Activated naive CD4-positive, alpha-beta T cell treated with anti-CD3 and anti-CD28 coated beads, Interleukin-2, amount 50 U/mL, for 24 hours (primary cell): ENCODE measurements around the gene BPHL.
"Not testable (repeated sequence)": the region's sequence is repeated elsewhere in the genome, so short reads cannot be mapped to it uniquely, and the experiment has no call there.

Experiments used
- H3K27ac Mint-ChIP-seq: one replicate; pipeline ENCODE4 v1.8.0; 2021; ENCODE audit warnings: mild to moderate bottlenecking, mixed read lengths
- H3K27me3 Mint-ChIP-seq: one replicate; pipeline ENCODE4 v1.8.0; 2021; ENCODE audit warnings: mixed read lengths
- H3K36me3 Mint-ChIP-seq: one replicate; pipeline ENCODE4 v1.8.0; 2021; ENCODE audit warnings: mixed read lengths
- H3K4me1 Mint-ChIP-seq: one replicate; pipeline ENCODE4 v1.8.0; 2021; ENCODE audit warnings: mixed read lengths
- H3K4me3 Mint-ChIP-seq: one replicate; pipeline ENCODE4 v1.8.0; 2021; ENCODE audit warnings: mild to moderate bottlenecking, mixed read lengths
- H3K9me3 Mint-ChIP-seq: one replicate; pipeline ENCODE4 v1.8.0; 2021; ENCODE audit warnings: mixed read lengths

BPHL gene

DNA sequence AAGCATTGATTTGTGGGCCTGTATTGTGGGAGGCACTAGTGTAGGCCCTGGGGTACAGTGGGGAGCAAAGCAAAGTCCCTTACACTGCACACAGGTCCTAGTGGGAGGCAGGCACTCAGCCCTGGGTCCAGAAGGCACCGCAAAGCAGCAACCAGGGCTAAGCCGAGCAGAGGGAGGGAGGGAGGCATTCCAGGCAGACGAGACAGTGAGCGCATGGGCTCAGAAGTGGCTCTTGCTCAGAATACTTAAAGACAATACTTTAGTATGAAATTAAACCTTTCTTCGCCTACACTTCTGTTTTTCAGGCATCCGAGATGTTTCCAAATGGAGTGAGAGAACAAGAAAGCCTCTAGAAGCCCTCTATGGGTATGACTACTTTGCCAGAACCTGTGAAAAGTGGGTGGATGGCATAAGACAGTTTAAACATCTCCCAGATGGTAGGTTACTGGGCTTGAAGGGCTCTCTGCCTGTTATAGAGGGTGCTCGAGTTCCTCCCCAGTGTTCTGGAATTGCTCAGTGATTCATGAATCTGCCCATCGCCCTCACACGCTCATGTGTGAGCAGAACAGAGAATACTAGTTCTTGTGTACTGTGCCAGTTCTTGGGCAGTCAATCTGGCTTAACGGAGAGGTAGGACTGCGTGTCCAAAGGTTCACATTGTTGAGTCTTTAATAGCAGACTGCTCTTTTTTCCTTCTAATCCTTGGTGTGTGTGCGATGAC is 18.7 kb downstream of the BPHL start:
- Mint-ChIP-seq H3K27me3 (no peaks in the 10 kb centered on the region), H3K27ac (no peak overlapping the region), H3K4me3 (no peak overlapping the region), H3K36me3 (peaks cover 17% of the 10 kb centered on the region), H3K9me3 (no peaks in the 10 kb centered on the region), H3K4me1 (no peaks in the 10 kb centered on the region)

DNA sequence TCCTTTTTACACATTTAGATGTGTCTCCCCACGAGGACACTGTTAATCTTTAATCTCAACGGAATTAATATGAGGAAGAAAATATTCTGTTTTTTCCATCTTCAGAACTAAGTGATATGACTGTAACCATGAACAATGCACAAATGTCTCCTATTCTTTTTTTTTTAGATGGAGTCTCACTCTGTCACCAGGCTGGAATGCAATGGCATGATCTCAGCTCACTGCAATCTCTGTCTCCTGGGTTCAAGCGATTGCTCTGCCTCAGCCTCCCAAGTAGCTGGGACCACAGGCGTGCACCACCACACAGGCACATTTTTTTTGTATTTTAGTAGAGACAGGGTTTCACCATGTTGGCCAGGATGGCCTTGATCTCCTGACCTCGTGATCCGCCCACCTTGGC is 19.4 kb downstream of the BPHL start:
- not testable (repeated sequence) for H3K27me3 Mint-ChIP-seq, H3K4me1 Mint-ChIP-seq, H3K27ac Mint-ChIP-seq, H3K4me3 Mint-ChIP-seq, H3K9me3 Mint-ChIP-seq
- peaks cover 15% of the 10 kb centered on the region for H3K36me3 Mint-ChIP-seq

DNA sequence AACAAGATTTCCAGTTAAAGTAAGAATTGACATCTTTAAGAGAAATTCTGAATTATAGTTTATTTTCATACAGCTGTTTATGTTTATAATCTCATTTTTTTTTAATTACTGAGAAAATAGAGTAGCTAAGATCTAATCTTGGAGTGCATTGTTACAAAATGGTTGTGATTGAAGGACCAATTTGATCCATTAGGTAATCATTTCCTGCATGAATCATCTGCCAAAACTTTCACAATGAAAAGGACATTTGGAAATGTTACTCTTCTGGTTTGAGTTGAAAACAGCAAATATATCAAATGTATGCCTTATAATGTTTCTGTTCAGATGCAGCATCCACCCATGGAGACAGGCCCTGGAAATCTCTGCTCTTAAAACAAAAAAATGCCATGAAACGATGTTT is 19.8 kb downstream of the BPHL start:
- H3K36me3 Mint-ChIP-seq = peaks cover 16% of the 10 kb centered on the region
- no peak overlapping the region for H3K4me3 Mint-ChIP-seq
- H3K27ac Mint-ChIP-seq = no peak overlapping the region
- no peaks in the 10 kb centered on the region for H3K27me3 Mint-ChIP-seq
- H3K9me3 Mint-ChIP-seq = no peaks in the 10 kb centered on the region
- H3K4me1 Mint-ChIP-seq = no peaks in the 10 kb centered on the region

DNA sequence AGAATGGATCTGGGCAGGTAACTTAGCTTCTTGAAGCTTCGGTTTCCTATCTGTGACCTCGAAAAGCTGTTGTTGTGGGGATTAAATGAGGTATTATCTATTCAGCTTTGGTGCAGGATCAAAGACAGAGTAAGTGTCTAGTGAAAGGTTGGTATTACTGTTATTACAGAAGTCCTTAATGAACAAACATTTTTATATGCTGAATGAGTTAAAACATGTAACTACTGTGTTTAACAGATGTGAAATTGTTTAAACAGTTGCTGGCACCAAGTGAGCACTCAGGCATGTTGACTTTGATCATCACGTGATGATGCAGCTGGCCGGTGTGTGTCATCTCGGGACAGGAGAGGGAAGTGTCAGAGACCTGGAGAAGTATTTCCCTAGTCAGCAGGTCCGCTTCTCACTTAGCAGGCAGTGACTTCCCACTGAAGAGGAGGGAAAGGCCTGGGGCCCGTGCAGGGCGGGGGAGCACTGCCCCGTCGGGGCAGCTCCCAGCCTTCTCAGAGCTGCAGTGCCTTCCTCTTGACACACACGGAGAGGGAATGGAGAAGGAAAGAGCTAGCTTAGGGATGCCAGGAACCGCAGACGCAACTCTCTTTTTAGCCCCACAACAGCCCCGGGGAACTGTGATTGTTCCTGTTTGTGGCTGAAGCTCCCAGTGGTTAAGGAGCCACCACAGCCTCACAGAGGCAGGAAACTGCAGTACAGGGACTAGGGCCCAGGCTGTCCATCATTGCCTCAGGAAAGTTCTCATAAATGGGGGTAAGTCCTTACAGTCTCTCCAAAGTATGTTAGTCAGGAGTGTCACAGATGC is 20.8 kb downstream of the BPHL start:
- H3K4me1 Mint-ChIP-seq = no peaks in the 10 kb centered on the region
- no peaks in the 10 kb centered on the region for H3K27me3 Mint-ChIP-seq
- peaks cover 15% of the 10 kb centered on the region for H3K36me3 Mint-ChIP-seq
- no peaks in the 10 kb centered on the region for H3K9me3 Mint-ChIP-seq
- no peak overlapping the region for H3K4me3 Mint-ChIP-seq
- H3K27ac Mint-ChIP-seq = no peak overlapping the region

DNA sequence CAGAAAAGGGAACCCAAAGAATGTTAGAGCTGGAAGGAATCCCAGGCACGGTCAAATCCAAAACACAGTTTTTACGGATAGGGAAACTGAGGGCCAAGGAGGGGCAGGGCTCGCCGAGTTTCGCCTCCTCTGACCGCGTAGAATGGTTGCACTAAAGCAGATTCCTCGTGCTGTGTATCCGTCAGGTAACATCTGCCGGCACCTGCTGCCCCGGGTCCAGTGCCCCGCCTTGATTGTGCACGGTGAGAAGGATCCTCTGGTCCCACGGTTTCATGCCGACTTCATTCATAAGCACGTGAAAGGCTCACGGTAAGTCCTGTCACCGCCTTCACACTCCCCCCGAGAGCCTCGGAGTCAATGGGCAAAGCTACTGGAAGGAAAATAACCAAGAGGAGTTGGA is 21.7 kb downstream of the BPHL start:
- H3K4me1 Mint-ChIP-seq = no peaks in the 10 kb centered on the region
- no peak overlapping the region for H3K27ac Mint-ChIP-seq
- no peak overlapping the region for H3K4me3 Mint-ChIP-seq
- no peaks in the 10 kb centered on the region for H3K27me3 Mint-ChIP-seq
- H3K9me3 Mint-ChIP-seq = no peaks in the 10 kb centered on the region
- H3K36me3 Mint-ChIP-seq = peaks cover 19% of the 10 kb centered on the region

DNA sequence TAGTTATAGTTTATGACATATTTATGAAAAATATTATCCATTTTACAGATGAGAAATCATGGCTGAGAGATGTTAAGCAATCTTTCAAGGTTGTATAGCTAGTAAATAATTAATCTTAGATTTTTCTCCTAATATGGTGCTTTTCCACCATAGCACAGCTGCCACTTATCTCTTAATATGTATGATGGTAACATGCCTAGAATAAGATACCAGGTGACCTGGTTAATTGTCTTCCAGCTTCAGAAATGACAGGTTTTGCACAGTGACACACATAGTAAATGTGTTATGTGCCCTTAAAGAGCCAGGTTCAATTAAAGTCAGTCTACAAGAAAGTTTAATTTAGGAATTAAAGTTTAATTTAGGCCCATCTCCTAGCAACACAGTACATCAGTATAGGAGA is 24.0 kb downstream of the BPHL start:
- H3K9me3 Mint-ChIP-seq = no peaks in the 10 kb centered on the region
- H3K4me3 Mint-ChIP-seq = no peak overlapping the region
- H3K27ac Mint-ChIP-seq = no peak overlapping the region
- H3K4me1 Mint-ChIP-seq = no peaks in the 10 kb centered on the region
- no peaks in the 10 kb centered on the region for H3K27me3 Mint-ChIP-seq
- peaks cover 20% of the 10 kb centered on the region for H3K36me3 Mint-ChIP-seq

DNA sequence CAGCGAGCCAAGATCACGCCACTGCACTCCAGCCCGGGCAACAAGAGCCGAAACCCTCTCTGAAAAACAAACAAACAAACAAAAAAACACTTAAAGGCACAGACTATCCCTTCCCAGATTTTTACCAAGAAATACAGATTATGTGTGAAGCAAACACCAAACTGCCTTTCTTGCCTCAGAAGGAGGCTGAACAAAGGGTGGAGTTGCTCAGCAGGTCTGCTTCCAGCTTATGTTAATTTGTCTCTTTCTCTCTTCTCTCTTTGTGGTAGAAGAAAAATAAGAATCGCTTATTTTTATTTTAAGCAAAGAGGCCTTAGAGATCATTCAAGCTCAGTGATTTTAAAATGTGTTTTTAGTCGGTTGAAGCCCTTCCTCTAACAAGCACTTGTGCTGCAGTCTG is 24.6 kb downstream of the BPHL start:
- no peak overlapping the region for H3K4me3 Mint-ChIP-seq
- H3K27ac Mint-ChIP-seq = no peak overlapping the region

DNA sequence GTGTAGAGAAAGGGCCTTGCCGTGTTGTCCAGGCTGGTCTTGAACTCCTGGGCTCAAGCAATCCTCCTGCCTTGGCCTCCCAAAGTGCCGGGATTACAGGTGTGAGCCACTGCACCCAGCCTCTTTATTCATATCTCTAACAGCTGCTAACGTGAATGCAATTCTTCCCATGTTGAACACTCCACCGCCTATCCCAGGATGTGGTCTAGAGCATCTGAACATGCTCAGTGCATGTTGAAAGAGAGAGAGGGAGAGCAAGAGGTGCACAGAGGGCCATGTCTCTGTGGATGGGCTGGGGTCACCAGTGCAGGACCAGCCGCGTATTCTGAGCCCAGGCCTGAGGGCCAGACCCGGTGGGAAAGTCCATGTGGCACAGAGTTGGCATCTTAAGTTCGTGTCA is 26.1 kb downstream of the BPHL start:
- Mint-ChIP-seq H3K9me3 (no peaks in the 10 kb centered on the region), H3K27me3 (no peaks in the 10 kb centered on the region), H3K27ac (no peak overlapping the region), H3K4me1 (no peaks in the 10 kb centered on the region), H3K36me3 (peaks cover 16% of the 10 kb centered on the region), H3K4me3 (no peak overlapping the region)

More for the DNA sequence above, 24.6 kb downstream of the BPHL start:
- no peaks in the 10 kb centered on the region for H3K27me3 Mint-ChIP-seq
- no peaks in the 10 kb centered on the region for H3K9me3 Mint-ChIP-seq
- no peaks in the 10 kb centered on the region for H3K4me1 Mint-ChIP-seq
- peaks cover 17% of the 10 kb centered on the region for H3K36me3 Mint-ChIP-seq

DNA sequence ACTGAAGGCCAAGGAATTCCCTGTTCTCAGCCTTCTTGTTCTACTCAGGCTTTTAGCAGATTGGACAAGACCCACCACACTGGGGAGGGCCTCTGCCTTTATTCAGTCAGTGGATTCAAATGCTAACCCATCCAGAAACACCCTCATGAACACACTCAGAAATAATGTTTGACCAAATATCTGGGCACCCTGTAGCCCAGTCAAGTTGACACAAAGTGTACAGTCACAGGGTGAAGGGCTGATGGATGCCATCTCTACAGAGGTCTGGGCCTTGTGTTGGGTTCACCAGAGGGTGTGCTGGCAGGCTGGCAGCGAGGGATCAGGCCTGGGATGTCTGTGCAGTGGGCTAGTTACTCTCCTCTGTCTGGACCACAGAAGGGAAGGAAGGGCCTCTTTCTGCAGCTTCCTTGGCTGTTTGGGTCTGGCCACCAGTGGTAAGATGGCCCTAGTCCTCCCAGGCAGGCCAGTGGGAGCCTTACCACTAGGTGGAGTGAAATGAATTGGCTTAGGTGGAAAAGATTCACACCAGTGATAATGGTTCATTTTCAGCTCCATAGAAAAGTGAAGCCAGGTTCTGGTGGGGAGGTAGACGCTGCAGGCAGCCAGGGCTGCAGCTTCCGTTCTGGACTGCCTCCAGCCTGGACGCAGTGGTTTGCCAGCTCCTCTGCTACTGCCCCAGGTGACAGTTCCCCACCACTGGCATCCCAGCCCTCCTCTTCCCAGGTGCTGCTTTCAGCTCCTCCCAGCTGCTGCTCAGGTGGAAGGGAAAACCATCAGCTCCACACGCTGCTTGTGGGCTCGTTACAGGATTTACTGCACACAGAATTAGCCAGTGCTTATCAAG is 29.6 kb downstream of the BPHL start:
- Mint-ChIP-seq H3K27me3 (no peaks in the 10 kb centered on the region), H3K4me3 (no peak overlapping the region), H3K36me3 (peaks cover 12% of the 10 kb centered on the region), H3K27ac (no peak overlapping the region), H3K4me1 (no peaks in the 10 kb centered on the region), H3K9me3 (no peaks in the 10 kb centered on the region)

DNA sequence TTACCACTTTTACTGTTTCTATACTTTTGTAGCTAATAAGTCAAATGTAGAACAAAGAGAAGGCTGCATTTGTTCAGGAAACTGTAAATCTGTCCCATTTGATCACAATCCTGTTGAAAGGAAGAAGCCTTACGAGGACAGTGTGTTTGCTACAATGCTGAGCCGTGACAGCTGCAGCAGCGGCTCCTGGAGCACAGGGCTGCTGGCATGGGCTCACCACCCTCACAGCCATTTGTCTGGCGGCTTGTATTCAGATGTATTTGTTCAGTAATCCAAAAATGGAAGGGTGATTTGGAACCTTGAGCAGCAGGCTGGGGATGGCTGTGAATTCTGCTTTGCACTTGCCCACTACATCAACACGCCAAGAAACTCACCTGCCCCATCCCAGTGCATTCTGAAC is 33.2 kb downstream of the BPHL start:
- Mint-ChIP-seq H3K27me3 (no peaks in the 10 kb centered on the region), H3K36me3 (peaks cover 8% of the 10 kb centered on the region), H3K27ac (no peak overlapping the region), H3K9me3 (no peaks in the 10 kb centered on the region), H3K4me3 (no peak overlapping the region), H3K4me1 (peaks cover under 1% of the 10 kb centered on the region)

DNA sequence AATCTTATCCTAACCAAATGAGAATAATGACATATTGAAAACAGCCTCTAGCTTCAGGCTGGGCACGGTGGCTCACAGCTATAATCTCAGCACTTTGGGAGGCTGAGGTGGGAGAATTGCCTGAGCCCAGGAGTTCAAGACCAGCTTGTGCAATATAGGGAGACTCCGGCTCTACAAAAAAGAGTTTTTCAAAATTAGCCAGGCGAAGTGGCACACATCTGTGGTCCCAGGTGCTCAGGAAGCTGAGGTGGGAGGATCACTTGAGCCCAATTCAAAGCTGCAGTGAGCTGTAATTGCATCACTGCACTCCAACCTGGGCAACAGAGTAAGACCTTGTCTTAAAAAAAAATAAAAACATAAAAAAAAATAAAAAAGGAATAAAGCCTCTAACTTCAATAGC is 34.2 kb downstream of the BPHL start:
- Mint-ChIP-seq H3K9me3 (no peaks in the 10 kb centered on the region), H3K27me3 (no peaks in the 10 kb centered on the region), H3K36me3 (peaks cover 4% of the 10 kb centered on the region), H3K4me1 (peaks cover 5% of the 10 kb centered on the region), H3K27ac (no peak overlapping the region), H3K4me3 (no peak overlapping the region)

DNA sequence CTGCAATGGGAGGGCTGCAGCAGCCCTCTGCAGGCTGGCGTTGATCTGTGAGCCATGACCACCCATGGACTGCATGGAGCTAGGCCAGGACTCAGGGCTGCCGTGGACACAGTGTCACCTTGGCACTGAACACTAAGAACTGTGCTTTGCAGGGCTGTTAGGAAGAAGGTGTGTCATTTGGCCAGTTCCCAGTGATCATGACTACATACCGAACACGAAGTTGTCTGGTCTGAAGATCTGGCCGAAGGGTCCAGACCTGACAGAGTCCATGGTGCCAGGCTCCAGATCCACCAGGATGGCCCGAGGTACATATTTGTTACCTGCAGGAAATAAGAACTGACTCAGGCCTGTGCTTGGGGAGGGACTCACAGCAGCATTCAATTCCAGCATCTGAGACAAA is 36.9 kb downstream of the BPHL start:
- H3K36me3 Mint-ChIP-seq, H3K4me3 Mint-ChIP-seq, H3K27ac Mint-ChIP-seq: not testable (repeated sequence)

DNA sequence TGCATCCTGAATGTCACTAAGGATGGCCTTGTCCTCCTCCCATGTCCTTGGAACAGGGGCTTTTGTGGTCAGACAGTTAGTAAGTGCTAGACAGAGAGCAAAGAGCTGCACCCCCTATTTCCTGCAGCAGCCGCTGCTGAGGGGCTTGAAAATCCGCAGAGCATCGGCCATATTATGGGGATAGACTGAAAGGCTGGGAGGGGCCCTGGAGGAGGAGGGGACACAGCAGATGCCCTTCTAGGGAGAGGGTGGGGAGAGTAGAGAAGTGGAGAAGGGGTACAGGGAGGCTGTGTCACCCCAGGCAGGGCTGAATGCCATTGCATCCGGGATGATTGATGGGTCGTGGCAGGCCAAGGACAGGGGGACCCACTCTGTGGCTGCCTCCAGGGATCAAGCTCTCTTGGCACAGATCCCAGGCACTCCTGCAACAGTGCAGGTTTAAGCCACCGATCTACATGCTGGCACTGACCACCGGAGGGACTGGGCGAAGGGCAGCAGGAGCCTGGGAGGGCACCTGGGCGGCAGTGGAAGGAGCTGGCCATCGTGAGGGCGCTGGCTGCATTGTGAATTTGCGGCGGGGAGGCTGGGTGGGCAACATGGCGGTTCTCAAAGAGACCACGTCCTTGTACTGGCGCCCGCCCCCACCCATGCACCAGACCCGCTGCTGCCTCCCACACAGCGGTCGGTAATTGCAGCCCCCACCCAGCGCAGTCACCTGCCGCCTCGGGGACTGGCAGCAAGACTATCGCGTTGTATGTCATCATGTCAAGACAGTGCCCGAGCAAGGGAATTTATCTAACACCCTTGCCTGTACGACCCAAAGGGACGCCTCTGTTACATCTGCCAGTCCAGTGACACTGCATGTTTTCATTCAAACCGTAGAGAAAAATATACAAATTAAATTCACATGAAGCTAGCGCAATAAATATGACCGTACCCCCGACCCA is 37.9 kb downstream of the BPHL start:
- not testable (repeated sequence) for H3K36me3 Mint-ChIP-seq, H3K27me3 Mint-ChIP-seq, H3K9me3 Mint-ChIP-seq
- Mint-ChIP-seq H3K27ac (peak overlapping the region; percentile 59), H3K4me3 (peak overlapping the region; percentile 88), H3K4me1 (peaks cover 17% of the 10 kb centered on the region)

More for the DNA sequence above, 36.9 kb downstream of the BPHL start:
- peaks cover 17% of the 10 kb centered on the region for H3K4me1 Mint-ChIP-seq
- not testable (repeated sequence) for H3K9me3 Mint-ChIP-seq, H3K27me3 Mint-ChIP-seq

DNA sequence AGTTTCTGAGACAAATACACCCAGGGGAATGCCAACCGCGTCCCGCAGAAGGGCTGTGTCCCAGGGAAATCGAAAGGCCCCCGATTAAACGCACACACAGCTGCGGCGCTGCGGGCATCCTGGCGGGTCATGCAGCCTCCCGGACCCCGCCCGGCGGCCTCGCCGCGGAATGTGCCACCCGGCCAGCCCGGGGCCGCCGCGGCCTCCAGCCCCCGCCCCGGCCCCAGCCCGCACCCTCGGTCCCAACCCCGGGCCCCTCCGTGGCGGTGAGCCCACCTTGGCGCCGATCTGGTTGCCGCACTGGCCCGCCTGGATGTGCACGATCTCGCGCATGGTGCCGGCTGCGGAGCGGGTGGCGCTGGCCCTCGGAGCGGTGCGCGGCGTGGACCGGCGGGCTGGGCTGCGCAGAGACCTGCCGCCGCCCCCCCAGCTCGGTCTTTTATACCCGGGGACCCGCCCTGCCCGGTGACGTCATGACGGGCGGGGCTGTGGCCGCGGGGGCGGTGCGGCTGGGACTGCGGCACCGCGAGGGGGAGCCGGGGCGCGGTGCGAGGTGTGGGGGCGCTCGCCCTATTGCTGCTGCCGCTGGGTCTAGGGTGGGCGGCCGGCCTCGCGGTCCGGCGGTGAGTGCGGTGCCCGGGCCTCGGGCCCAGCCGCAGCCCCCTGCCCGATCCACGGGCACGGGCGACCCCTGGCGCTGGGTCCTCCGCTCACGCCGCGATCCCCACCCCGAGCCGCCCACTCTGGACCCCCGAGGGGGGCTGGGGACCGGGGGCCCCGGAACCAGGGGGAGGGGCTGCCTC is 38.8 kb downstream of the BPHL start, which contains the start of gene TUBB2A:
TSS of gene TUBB2A (minus strand) at position 414 of the 803 bp plus-strand sequence. CDS start at position 333, 81 bp downstream.
- H3K9me3 Mint-ChIP-seq = no peaks in the 10 kb centered on the region
- H3K27ac Mint-ChIP-seq = peak within 1 kb of the TSS; percentile 59
- H3K27me3 Mint-ChIP-seq = no peaks in the 10 kb centered on the region
- H3K4me3 Mint-ChIP-seq = peak within 1 kb of the TSS; percentile 88
- peaks cover 22% of the 10 kb centered on the region for H3K4me1 Mint-ChIP-seq
- H3K36me3 Mint-ChIP-seq = peaks cover 8% of the 10 kb centered on the region
